Stimulated activated CD4-positive, alpha-beta T cell treated with anti-CD3 and anti-CD28 coated beads, Interleukin-2, amount 100 ng/mL, for 4 hours (primary cell): ENCODE data around the gene NFYB.
"Not testable (repeated sequence)": the region's sequence is repeated elsewhere in the genome, so short reads cannot be mapped to it uniquely, and the experiment has no call there.

Source experiments
- DNase-seq: peaks from one replicate; pipeline ENCODE4 v3.0.0-alpha.2; 2020; ENCODE audit warnings: low read depth

The NFYB gene

GRCh38 chr12:104137902-104138796 lies at the start of gene NFYB:
Gene NFYB (minus strand): TSS chr12:104138210. CDS start chr12:104135453, 2,757 bp downstream.
- peak; percentile 82 for DNase-seq

- no peak for DNase-seq
These were observed 49.6 kb upstream of the NFYB start for GRCh38 chr12:104187446-104188155.

- no peak for DNase-seq
These were observed 45.4 kb upstream of the NFYB start for GRCh38 chr12:104183443-104183842.

- no peak for DNase-seq
These were observed 44.8 kb upstream of the NFYB start for GRCh38 chr12:104182621-104183378.

DNA sequence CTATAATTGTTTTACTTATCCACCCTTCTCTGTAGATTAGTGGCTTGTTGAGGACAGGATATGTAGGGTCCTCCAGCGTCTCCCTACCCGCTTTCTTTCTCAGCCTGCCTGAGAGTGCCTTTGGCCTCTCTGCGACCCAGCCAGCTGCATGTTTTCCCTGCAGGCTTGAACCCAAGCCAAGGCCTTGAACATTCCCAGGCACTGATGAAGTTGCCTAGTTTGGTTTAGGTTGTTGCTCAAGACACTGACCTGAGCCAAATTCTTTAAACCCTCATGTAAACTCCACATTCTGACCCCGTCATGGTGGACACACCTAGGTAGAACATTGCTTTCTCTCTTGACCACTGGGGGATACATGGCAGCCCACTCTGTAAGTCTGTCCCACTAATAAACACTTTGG lies 44.1 kb upstream of the NFYB start:
- no peak for DNase-seq

DNA sequence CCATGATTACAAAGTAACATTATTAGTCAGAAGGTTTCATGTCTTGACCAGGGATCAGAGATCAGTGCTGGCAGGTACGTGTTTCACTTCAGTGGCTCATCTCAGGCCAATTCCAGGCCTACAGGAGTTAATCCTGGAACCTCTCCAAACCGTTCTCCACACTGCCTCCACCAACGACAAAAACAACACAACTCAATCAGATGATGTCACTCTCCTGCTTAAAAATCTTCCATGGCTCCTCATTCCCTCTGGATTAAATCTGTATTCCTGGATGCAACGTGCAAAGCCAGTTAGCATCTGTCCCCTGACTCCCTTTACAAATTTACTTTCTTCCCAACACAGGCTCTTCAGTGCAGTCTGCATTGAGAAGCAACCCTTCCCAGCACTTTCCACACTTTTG lies 43.3 kb upstream of the NFYB start:
- DNase-seq: no peak

DNA sequence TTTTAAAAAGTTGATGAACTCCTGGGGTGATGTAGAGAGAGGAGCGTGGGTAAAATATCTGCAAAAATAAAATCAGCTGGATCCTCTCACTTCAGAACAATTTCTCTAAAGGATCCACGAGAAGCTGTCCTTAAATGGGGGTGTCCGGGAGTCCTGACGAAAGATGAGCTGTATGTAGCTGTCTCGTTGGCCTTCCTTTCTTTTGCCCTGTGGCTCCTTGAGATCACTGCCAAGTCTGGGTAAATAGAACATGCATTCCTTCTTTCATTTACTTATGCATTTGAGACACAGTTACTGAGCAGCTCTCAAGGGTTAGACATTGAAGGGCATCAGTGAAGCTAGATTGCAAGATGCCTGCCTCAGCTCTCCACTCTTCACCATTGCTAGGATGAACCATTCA lies 42.4 kb upstream of the NFYB start:
- no peak for DNase-seq

DNA sequence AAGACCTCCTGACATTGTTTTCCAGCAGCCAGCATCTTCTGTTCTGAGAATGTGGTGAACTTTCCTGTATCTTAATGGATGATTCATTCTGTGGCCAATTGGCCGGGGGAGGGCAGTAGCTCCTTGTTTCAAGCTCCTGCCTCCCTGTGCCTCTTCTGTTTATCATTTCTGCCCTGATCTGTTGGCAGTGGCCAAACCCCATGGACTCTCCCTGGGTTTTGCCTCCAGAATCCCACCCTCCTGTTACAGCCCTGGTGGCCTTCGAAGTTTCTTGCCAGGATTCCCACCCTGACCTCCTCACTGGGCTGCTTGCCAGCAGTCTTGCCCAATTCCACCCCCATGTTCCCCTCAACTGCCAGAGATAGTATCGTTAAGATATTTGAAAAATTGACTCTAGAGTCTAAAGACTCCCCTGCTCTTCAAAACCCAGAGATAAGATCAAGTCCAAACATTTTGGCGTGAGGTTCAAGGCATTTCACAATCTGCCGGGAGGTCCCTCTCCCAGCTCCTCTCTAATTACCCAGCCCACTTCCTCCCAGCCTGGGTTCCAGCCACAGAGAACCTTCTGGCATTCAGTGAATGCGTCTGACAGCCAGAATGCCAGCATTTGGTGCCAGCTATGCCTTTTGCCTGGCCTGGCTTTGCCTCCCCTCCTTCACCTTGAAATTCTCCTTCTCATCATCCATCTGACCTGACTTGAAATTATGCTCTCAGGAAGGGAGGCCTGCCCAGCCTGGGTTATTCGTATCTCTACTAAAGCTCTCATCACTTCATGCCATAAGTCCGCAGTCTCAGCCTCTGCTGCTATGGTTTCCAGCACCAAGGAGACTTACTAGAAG lies 39.9 kb upstream of the NFYB start:
- DNase-seq: no peak

- no peak for DNase-seq
These were observed 39.3 kb upstream of the NFYB start for GRCh38 chr12:104177336-104177662.

GRCh38 chr12:104175726-104176247 lies 37.8 kb upstream of the NFYB start:
- no peak for DNase-seq

- not testable (repeated sequence) for DNase-seq
These were observed 35.8 kb upstream of the NFYB start for GRCh38 chr12:104173804-104174203.

GRCh38 chr12:104172570-104172947 lies 34.5 kb upstream of the NFYB start:
- no peak for DNase-seq

- no peak for DNase-seq
These were observed 34.0 kb upstream of the NFYB start for GRCh38 chr12:104171785-104172569.

DNA sequence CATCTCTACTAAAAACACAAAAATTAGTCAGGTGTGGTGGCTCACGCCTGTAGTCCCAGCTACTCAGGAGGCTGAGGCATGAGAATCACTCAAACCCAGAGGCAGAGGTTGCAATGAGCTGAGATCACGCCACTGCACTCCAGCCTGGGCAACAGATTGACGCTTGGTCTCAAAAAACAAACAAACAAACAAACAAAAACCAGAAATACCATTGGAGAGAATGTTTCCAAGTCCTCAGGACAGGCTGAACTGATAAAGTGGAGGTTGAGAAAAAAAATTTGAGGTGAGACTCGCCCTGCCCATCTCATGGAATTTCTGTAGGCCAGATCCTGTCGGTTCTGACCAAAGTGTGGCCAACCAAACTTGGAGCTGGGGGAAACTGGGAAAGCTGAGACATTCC lies 30.6 kb upstream of the NFYB start:
- no peak for DNase-seq

- DNase-seq: no peak
These were observed 29.8 kb upstream of the NFYB start for GRCh38 chr12:104167519-104168458.

- DNase-seq: no peak
These were observed 28.5 kb upstream of the NFYB start for GRCh38 chr12:104166465-104166864.

GRCh38 chr12:104165801-104166200 lies 27.8 kb upstream of the NFYB start:
- no peak for DNase-seq

GRCh38 chr12:104164634-104165033 lies 26.6 kb upstream of the NFYB start:
- DNase-seq: no peak

- no peak for DNase-seq
These were observed 25.6 kb upstream of the NFYB start for GRCh38 chr12:104163631-104164030.

GRCh38 chr12:104163028-104163427 lies 25.0 kb upstream of the NFYB start:
- not testable (repeated sequence) for DNase-seq
